ENCODE results near the gene TNRC6A.
"Not testable (repeated sequence)": the region's sequence is repeated elsewhere in the genome, so short reads cannot be mapped to it uniquely, and the experiment has no call there.

Gene TNRC6A

DNA sequence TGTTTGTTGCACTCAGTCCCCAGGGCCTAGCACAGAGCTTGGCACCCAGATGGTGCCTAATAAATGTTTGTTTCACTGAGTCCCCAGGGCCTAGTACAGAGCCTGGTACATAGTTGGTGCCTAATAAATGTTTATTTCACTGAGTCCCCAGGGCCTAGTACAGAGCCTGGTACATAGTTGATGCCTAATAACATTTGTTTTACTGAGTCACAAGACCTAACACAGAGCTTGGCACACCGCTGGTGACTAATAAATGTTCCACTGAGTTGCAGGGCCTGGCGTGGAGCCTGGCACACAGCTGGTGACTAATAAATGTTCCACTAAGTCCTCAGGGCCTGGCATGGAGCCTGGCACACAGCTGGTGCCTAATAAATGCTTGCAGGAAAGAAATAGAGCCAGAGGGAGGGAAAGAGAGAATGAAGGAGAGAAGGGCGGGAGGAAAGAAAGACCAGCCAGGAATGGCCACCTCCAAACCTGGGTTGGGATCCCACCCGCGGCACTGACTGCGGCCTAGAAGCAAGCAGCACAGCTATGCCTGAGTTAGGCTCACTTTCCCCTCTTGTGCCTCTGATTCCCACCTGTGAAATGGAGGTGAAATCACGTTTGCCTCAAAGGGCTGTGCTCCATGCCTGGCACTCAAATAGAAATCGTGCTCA is 123.8 kb downstream of the TNRC6A start:
- peak in 7 of 42 donors; percentile 5 to 53 (median 29) for DNase-seq
- intact Hi-C loops (cut with DNase I), result no loop called here

DNA sequence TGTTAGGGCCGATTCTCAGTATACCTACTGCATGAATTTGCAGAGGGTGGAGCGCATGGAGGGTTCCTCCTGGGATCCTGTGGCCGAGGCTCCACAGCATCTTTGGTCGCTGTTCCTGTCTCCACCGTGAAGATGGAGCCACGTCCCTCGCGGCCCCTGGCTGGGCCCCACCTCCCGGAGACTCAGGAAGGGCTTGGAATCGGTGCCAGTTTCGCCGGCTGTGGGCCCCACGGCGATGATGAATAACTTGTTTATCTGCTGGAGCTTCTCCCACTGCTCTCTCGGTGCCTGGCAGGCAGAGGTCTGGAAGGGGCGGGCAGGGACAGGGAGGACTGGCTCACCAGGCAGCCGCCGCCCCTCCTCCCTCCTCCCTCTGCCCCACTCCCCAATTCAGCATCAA is 124.4 kb downstream of the TNRC6A start:
- intact Hi-C loops (cut with DNase I), result no loop called here
- DNase-seq, result peak; percentile 54 to 96 (median 87)

DNA sequence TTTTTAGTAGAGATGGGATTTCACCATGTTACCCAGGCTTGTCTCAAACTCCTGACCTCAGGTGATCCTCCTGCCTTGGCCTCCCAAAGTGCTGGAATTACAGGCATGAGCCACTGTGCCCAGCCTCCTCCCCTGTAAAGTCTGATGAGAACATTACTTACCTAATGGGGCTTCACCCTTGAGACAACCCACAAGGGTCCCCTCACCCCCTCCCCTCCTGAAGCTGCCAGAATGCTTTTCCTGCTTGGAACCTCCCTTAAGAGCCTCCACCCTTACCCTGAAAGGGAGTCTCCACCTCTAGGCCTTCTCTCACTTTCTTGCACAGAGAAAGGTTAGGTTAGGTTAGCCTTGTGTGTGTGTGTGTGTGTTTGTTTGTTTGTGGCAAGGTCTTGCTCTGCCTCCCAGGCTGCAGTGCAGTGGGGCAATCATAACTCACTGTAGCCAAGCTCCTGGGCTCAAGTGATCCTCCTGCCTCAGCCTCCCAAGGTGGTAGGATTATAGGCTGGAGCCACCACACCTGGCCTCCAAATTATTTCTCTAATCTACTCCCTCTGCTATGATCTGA is 125.2 kb downstream of the TNRC6A start:
- intact Hi-C loops (cut with DNase I), result no loop called here
- peak in 1 of 42 donors; percentile 5 for DNase-seq

DNA sequence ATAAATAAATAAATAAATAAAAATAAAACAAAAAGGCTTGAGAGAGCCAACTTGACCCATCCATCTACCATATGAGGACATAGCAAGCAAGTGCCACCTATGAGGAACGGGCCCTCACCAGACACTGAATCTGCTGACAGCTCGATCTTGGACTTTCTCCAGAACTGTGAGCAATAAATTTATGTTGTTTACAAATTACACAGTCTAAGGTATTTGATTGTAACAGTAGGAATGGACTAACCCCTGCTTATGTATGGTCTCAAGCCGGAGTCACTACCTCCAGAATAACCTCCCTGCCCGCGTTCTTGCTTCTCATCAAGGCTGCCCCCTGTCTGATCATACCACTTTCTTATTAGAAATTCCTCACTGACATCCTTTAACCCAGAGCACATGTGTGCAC is 126.2 kb downstream of the TNRC6A start:
- intact Hi-C loops (cut with DNase I), result no loop called here
- DNase-seq, result peak in 2 of 42 donors; percentile 2 to 19

DNA sequence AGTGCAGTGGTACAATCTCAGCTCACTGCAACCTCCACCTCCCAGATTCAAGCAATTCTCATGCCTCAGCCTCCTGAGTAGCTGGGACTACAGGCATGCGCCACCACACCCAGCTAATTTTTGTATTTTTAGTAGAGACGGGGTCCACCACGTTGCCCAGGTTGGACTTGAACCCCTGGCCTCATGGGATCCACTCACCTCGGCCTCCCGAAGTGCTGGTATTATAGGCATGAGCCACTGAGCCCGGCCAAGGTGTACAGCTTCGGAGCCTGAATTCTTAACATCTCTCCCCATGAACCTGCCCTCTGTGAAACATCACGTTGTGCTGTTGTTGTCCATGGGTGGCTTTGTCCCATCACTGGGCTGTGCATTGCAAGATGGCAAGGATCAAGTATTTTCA is 127.4 kb downstream of the TNRC6A start:
- intact Hi-C loops (cut with DNase I), result not testable (repeated sequence)
- peak in 1 of 42 donors; percentile 22 for DNase-seq

DNA sequence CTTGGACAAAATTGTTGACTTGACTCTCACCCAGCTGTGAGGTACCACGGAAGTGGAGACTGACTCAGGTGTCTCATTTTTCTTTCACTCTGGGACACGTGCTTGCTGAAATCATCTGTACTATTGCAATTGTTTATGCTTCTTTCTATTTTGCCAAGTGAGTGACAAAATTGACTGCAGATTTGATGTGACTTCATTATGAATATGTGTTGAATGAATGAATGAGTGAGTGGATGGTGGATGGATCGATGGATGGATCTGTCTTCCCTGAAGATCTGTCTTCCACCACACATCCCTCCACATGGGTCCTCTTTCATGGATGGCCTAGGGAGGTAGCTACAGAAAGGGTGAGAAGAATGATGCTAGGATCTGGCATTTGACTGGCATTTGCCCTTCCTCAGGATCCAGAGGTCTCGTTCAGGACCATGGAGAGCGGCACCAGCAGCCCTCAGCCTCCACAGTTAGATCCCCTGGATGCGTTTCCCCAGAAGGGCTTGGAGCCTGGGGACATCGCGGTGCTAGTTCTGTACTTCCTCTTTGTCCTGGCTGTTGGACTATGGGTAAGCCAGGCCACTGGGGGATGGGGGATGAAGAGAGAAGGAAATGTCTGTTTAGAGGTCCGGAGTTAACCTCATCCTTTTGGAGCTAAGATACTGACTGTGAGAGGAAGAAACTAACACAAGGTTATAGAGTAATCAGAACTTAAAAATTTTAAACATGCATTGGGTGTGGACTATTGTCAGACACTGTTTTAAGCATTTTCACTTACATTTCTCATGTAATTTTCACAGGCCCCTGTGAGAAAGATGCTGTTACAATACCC is 129.0 kb downstream of the TNRC6A start:
- intact Hi-C loops (cut with DNase I), result no loop called here
- peak in 33 of 42 donors; percentile 16 to 83 (median 53) for DNase-seq

DNA sequence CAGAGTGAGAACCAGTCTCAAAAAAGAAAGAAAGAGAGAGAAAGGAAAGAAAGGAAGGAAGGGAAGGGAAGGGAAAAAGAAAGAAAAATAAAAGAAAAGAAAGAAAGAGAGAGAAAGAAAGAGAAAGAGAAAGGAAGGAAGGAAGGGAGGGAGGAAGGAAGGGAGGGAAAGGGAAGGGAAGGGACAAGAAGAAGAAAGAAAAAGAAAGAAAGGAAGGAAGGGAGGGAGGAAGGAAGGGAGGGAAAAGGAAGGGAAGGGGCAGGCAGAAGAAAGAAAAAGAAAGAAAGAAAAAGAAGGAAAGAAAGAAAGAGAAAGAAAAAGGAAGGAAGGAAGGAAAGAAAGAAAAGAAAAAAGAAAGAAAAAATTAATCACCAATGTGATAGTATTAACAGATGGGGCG is 132.0 kb downstream of the TNRC6A start:
- no peak for DNase-seq

DNA sequence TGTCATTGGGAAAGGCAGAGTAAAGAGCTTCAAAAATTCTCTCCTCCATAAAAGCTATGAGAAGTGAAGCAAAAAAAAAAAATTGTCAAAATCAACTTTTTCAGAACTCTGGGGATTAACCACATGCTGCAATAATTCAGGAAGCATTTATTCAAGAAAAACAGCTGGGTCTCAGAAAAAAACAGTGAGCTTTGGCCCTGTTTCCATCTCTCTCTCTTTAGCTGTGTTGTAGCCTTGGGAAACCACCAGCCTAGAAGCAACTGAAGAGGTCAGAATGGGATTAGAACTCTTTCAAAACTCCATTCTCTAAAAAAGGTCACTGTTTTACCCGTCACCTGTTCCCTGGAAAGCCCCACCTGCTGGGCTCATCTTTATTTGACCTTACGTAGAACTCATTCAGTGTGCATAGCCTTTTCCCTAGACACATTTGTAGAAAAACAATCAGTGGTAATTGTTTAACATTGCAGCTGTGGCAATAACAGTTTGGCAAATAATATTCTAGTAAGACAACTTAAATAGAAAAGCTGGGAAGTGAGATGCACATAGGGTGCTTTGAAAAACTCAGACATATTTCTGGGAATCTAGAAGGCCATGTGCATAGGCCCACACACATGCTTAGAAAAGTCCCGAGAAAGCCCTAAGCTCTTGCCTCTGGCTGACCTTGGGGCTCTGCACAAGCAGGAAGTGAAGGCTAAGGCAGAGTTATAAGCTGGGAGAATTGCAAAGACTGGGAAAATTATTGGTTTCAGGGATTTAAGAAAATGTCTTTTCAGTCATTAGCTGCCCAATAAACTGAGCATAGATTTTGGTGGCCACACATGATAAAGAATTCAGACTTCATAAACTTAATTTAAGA is 134.4 kb downstream of the TNRC6A start:
- intact Hi-C loops (cut with DNase I), result no loop called here

More for the DNA sequence above, 132.0 kb downstream of the TNRC6A start:
- intact Hi-C loops (cut with DNase I), result no loop called here

DNA sequence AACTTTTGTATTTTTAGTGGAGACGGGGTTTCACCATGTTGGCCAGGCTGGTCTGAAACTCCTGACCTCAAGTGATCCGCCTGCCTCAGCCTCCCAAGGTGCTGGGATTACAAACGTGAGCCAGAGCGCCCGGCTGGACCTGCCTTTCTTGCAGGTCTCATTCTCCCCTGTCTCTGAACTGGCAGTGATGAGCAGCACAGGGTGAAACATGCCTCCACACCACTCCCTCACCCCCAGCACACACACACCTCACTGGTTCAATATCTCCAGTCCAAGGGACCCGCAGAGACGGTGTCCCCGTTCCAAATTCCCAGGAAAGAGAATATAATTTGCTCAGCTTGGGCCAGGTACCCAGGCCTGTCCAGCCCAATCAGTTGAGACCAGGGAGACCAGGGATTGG is 139.6 kb downstream of the TNRC6A start:
- intact Hi-C loops (cut with DNase I), result no loop called here
- DNase-seq, result peak in 3 of 42 donors; percentile 7 to 11 (median 9)

More for the DNA sequence above, 134.4 kb downstream of the TNRC6A start:
- no peak for DNase-seq

DNA sequence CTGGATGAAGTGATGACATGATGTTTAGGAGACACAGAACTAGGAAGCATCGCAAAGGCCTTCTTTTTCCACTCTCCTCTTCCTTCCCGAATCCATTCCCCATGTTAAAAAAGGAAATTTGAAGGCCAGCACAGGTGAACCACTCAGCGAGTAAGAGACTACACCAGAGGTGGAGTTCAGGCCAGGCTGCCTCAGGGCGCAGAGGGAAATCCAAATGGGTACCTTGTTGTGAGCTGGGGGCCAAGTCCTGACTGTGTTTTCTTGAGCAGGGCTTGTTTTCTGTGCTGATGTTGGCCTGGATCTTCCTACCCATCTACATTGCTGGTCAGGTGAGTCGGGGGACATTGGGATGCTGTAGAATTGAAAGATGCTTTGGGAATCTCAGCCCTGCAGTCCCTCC is 142.4 kb downstream of the TNRC6A start:
- peak in 1 of 42 donors; percentile 9 for DNase-seq
- intact Hi-C loops (cut with DNase I), result no loop called here

DNA sequence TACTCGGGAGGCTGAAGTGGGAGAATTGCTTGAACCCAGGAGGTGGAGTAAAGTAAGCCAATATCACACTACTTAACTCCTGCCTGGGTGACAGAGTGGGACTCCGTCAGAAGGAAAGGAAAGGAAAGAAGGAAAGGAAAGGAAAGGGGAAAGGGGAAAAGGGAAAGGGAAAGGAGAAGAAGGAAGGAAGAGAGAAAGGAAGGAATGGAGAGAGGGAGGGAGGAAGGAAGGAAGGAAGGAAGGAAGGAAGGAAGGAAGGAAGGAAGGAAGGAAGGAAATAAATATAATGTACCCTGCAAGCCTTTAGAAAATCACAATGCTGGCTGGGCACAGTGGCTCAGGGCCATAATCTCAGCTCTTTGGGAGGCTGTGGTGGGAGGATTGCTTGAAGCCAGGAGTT is 143.6 kb downstream of the TNRC6A start:
- no peak for DNase-seq
- intact Hi-C loops (cut with DNase I), result no loop called here

DNA sequence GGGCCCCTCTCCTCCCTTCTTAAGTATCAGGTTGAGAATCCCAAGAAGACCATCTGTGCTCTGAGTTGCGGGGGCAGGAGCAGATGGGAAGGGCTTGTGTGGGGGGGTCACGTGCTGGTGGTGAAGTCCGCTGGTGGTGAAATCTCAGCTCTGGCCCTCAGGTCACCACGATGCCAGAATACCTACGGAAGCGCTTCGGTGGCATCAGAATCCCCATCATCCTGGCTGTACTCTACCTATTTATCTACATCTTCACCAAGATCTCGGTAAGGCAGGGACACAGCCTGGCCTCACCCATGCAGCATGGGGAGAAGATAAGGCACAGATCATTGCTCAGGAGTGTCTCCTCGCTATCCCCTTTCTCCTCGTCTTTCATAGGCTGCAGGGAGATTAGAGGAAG is 146.0 kb downstream of the TNRC6A start:
- no peak for DNase-seq
- intact Hi-C loops (cut with DNase I), result no loop called here
